OCI-LY1 (cell line): ENCODE measurements around the gene KCNJ1.

Source experiments
- H2AFZ ChIP-seq: fragments of 200-600 bp; sonication (generic), shearing (Covaris generic); 2 replicates; pipeline ENCODE4 v1.6.0; 2014; ENCODE audit warnings: antibody characterized with exemption, mild to moderate bottlenecking, low read length
- H3F3A ChIP-seq: fragments of 200-600 bp; sonication (generic), shearing (Covaris generic); 2 replicates; pipeline ENCODE4 v1.6.0; 2014; ENCODE audit warnings: mild to moderate bottlenecking, antibody characterized with exemption, low read length, moderate library complexity; ENCODE audit not compliant: insufficient read depth
- H3K27ac ChIP-seq: fragments of 200-600 bp; sonication (generic); 2 replicates; pipeline ENCODE4 v1.5.1; 2014; ENCODE audit warnings: low read length, mixed run types, mild to moderate bottlenecking, low read depth; ENCODE audit not compliant: poor library complexity, severe bottlenecking
- H3K27me3 ChIP-seq: fragments of 200-600 bp; sonication (generic); 2 replicates; pipeline ENCODE4 v1.6.0; 2014; ENCODE audit warnings: antibody characterized with exemption, mild to moderate bottlenecking, low read length, moderate library complexity; ENCODE audit not compliant: insufficient read depth
- H3K36me3 ChIP-seq: fragments of 200-600 bp; sonication (generic); 2 replicates; pipeline ENCODE4 v1.6.1; 2014; ENCODE audit warnings: mild to moderate bottlenecking, antibody characterized with exemption, low read length, moderate library complexity, mixed read lengths; ENCODE audit not compliant: insufficient read depth
- H3K4me1 ChIP-seq: fragments of 200-600 bp; sonication (generic); 2 replicates; pipeline ENCODE4 v1.5.1; 2014; ENCODE audit warnings: mild to moderate bottlenecking, low read length, moderate library complexity; ENCODE audit not compliant: insufficient read depth, severe bottlenecking
- H3K4me2 ChIP-seq: fragments of 200-600 bp; sonication (generic), shearing (Covaris generic); 2 replicates; pipeline ENCODE4 v1.6.1; 2014; ENCODE audit warnings: low read length
- H3K4me3 ChIP-seq: fragments of 200-600 bp; sonication (generic); 2 replicates; pipeline ENCODE4 v1.5.1; 2014; ENCODE audit warnings: low read length, low read depth, mild to moderate bottlenecking, mixed read lengths; ENCODE audit not compliant: poor library complexity, severe bottlenecking
- H3K79me2 ChIP-seq: fragments of 200-600 bp; shearing (Covaris generic); 2 replicates; pipeline ENCODE4 v1.6.1; 2016; ENCODE audit warnings: mixed run types, low read length, mixed read lengths; ENCODE audit not compliant: insufficient read depth
- H3K9ac ChIP-seq: fragments of 200-600 bp; sonication (generic), shearing (Covaris generic); 2 replicates; pipeline ENCODE4 v1.6.1; 2014; ENCODE audit warnings: mild to moderate bottlenecking, low read length, mixed read lengths
- H3K9me2 ChIP-seq: fragments of 200-600 bp; sonication (generic), shearing (Covaris generic); 2 replicates; pipeline ENCODE4 v1.6.1; 2014; ENCODE audit warnings: low read depth, mild to moderate bottlenecking, low read length, mixed read lengths
- H3K9me3 ChIP-seq: fragments of 200-600 bp; shearing (Covaris generic); 2 replicates; pipeline ENCODE4 v1.6.1; 2014; ENCODE audit warnings: low read length, mixed read lengths
- H4K20me1 ChIP-seq: fragments of 200-600 bp; sonication (generic), shearing (Covaris generic); 2 replicates; pipeline ENCODE4 v1.6.0; 2016; ENCODE audit warnings: mild to moderate bottlenecking, low read length; ENCODE audit not compliant: insufficient read depth
- CTCF ChIP-seq: fragments of 200-600 bp; sonication (generic), shearing (Covaris generic); IDR thresholded peaks from 2 replicates; pipeline ENCODE4 v1.5.1; 2017; ENCODE audit warnings: mild to moderate bottlenecking, antibody characterized with exemption, low read length, moderate library complexity, mixed read lengths
- EZH2 ChIP-seq: fragments of 200-600 bp; sonication (generic), shearing (Covaris generic); IDR thresholded peaks from 2 replicates; pipeline ENCODE4 v1.8.0; 2017; ENCODE audit warnings: borderline replicate concordance, mixed run types, mild to moderate bottlenecking, antibody characterized with exemption, low read length, moderate library complexity, mixed read lengths

Gene KCNJ1

GRCh38 chr11:128894286-128894681, 27.2 kb upstream of the KCNJ1 start:
- Histone ChIP-seq H3K4me1 (no peaks in the 10 kb centered on the region), H2AFZ (no peak overlapping the region), H3K9me2 (no peaks in the 10 kb centered on the region), H3K9me3 (no peaks in the 10 kb centered on the region), H4K20me1 (no peaks in the 10 kb centered on the region), H3K9ac (no peak overlapping the region), H3K4me2 (no peak overlapping the region), H3K27me3 (no peaks in the 10 kb centered on the region), H3K79me2 (no peaks in the 10 kb centered on the region), H3F3A (no peaks in the 10 kb centered on the region), H3K4me3 (no peak overlapping the region), H3K27ac (no peak overlapping the region), H3K36me3 (no peaks in the 10 kb centered on the region)
- TF ChIP-seq EZH2 (no peak), CTCF (no peak)

GRCh38 chr11:128893578-128894285, 26.6 kb upstream of the KCNJ1 start:
- no peaks in the 10 kb centered on the region for H3K9me3 ChIP-seq
- TF ChIP-seq CTCF = no peak
- no peaks in the 10 kb centered on the region for H3K27me3 ChIP-seq
- H3K4me1 ChIP-seq = no peaks in the 10 kb centered on the region
- no peak overlapping the region for H3K9ac ChIP-seq
- H3K36me3 ChIP-seq = no peaks in the 10 kb centered on the region
- no peaks in the 10 kb centered on the region for H3F3A ChIP-seq
- H2AFZ ChIP-seq = no peak overlapping the region
- no peaks in the 10 kb centered on the region for H3K79me2 ChIP-seq
- H3K9me2 ChIP-seq = no peaks in the 10 kb centered on the region
- no peaks in the 10 kb centered on the region for H4K20me1 ChIP-seq
- H3K4me3 ChIP-seq = no peak overlapping the region
- no peak overlapping the region for H3K4me2 ChIP-seq
- H3K27ac ChIP-seq = no peak overlapping the region

DNA sequence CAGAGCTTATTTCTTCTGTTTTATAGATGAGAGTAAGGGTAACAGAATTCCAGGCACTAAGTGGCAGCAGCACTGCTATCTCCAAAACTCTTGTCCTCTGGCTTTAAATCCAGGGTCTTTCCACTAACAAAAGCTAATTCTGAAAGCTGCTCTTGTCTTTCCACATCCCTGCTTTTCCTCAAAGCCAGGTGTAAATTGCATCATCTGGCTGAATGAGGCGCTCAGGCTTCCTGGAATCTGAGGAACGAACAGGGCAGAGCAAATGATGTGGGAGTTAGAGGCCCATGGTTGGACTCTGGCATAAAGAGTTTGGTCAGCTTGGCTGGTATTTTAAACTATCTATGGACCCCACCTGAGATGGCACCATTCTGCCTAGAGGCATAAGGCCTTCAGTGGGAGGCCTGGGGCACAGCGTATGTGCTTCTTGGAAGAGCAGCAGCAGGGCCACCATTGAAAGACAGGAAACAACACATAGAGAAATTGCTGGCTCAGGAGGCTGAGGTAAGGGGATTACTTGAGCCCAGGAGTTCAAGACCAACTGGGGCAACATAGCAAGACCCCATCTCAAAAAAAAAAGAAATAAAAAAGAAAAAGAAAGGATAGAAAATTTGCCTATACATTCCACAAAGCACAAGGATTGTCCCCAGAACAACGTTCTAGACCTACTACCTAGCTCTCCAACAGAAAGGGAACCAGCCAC, 25.9 kb upstream of the KCNJ1 start:
- Histone ChIP-seq H3K4me2 (no peak overlapping the region), H3F3A (no peaks in the 10 kb centered on the region), H3K27ac (no peak overlapping the region), H3K4me1 (no peaks in the 10 kb centered on the region), H4K20me1 (no peaks in the 10 kb centered on the region), H3K27me3 (no peaks in the 10 kb centered on the region), H3K36me3 (no peaks in the 10 kb centered on the region), H3K9me3 (no peaks in the 10 kb centered on the region), H3K9me2 (no peaks in the 10 kb centered on the region), H3K79me2 (no peaks in the 10 kb centered on the region), H3K9ac (no peak overlapping the region), H2AFZ (no peak overlapping the region), H3K4me3 (no peak overlapping the region)
- TF ChIP-seq EZH2 (no peak), CTCF (no peak)
